SK-N-SH (cell line): Measurements from ENCODE around the gene KCNQ2.

ENCODE experiments used
- CHD2 ChIP-seq: fragments of 150-350 bp; IDR thresholded peaks from 2 replicates; pipeline ENCODE4 v1.6.1; 2018; ENCODE audit warnings: low read length; ENCODE audit not compliant: partially characterized antibody
- POLR2AphosphoS5 ChIP-seq: IDR thresholded peaks from 2 replicates; pipeline ENCODE4 v1.6.1; 2012; ENCODE audit warnings: low read depth, low read length
- TCF12 ChIP-seq: IDR thresholded peaks from 2 replicates; pipeline ENCODE4 v1.4.0; 2012
- TF ChIP-seq, protein P1 (sequence below): fragments of 200-600 bp; sonication (generic); IDR thresholded peaks from 2 replicates; pipeline ENCODE4 v1.6.1; 2017; ENCODE audit warnings: antibody characterized with exemption, mild to moderate bottlenecking, moderate library complexity

DNA sequence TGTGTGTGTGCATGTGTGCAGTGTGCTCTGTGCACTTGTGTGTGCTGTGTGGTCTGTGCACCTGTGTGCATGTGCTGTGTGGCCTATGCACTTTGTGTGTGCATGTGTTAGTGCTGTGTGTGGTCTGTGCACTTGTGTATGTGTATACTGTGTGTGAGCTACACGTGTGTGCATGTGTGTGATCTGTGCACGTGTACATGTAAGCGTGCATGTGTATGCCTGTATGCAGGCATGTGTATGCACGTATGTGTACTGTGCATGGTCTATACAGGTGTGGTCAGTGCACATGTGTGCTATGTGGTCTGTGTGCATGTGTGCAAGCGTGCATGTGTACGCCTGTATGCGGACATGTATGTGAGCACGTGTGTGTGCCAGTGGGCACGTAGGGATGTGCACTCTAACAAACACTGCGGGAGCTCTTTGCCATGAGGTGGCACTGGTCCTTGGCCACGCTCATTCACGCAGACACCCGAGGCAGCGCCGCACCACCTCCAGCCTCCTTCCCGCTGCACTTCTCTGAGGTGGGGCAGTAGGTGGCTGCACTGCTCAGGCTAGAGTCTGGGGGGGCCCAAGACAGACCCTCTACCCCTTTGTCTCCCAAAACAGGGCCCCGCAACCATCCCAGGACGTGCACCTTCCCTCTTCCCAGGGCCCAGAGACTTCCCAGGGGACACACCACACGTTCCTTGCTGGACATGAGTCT is 68.9 kb downstream of the KCNQ2 start:
- TF ChIP-seq, protein P1, sequence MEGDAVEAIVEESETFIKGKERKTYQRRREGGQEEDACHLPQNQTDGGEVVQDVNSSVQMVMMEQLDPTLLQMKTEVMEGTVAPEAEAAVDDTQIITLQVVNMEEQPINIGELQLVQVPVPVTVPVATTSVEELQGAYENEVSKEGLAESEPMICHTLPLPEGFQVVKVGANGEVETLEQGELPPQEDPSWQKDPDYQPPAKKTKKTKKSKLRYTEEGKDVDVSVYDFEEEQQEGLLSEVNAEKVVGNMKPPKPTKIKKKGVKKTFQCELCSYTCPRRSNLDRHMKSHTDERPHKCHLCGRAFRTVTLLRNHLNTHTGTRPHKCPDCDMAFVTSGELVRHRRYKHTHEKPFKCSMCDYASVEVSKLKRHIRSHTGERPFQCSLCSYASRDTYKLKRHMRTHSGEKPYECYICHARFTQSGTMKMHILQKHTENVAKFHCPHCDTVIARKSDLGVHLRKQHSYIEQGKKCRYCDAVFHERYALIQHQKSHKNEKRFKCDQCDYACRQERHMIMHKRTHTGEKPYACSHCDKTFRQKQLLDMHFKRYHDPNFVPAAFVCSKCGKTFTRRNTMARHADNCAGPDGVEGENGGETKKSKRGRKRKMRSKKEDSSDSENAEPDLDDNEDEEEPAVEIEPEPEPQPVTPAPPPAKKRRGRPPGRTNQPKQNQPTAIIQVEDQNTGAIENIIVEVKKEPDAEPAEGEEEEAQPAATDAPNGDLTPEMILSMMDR, result no peak
- no peak for TF ChIP-seq POLR2AphosphoS5
- TF ChIP-seq CHD2, result no peak
- no peak for TF ChIP-seq TCF12
